IPS DF 19.7 (cell line): Measurements from ENCODE around the gene SNED1.

ENCODE experiments used
- DNase-seq: peaks from one replicate; pipeline ENCODE4 v3.0.0-alpha.2; 2013; ENCODE audit warnings: low read depth, low spot score

SNED1 gene

GRCh38 chr2:241067501-241068135, 69.2 kb downstream of the SNED1 start:
- DNase-seq = no peak

GRCh38 chr2:241068136-241068941, 69.9 kb downstream of the SNED1 start:
- no peak for DNase-seq

- no peak for DNase-seq
Measured at GRCh38 chr2:241068942-241069810, 70.8 kb downstream of the SNED1 start.

- no peak for DNase-seq
Measured at GRCh38 chr2:241069821-241070281, 71.4 kb downstream of the SNED1 start.

- DNase-seq = no peak
Measured at GRCh38 chr2:241070361-241070760, 71.9 kb downstream of the SNED1 start.

- no peak for DNase-seq
Measured at GRCh38 chr2:241070811-241071676, 72.6 kb downstream of the SNED1 start.

- DNase-seq = no peak
Measured at GRCh38 chr2:241071677-241072111, 73.3 kb downstream of the SNED1 start.

- DNase-seq = no peak
Measured at GRCh38 chr2:241072151-241072550, 73.7 kb downstream of the SNED1 start.

- no peak for DNase-seq
Measured at GRCh38 chr2:241072553-241073165, 74.2 kb downstream of the SNED1 start.

GRCh38 chr2:241073166-241074064, 75.0 kb downstream of the SNED1 start:
- DNase-seq = no peak

- DNase-seq = no peak
Measured at GRCh38 chr2:241074065-241074818, 75.8 kb downstream of the SNED1 start.

GRCh38 chr2:241074901-241075540, 76.6 kb downstream of the SNED1 start:
- no peak for DNase-seq

GRCh38 chr2:241080405-241081189, 82.2 kb downstream of the SNED1 start:
- no peak for DNase-seq

- DNase-seq = no peak
Measured at GRCh38 chr2:241081190-241081642, 82.8 kb downstream of the SNED1 start.

- DNase-seq = no peak
Measured at GRCh38 chr2:241081643-241082340, 83.4 kb downstream of the SNED1 start.

- DNase-seq = no peak
Measured at GRCh38 chr2:241082341-241083090, 84.1 kb downstream of the SNED1 start.
